Activated CD8-positive, alpha-beta memory T cell treated with anti-CD3 and anti-CD28 coated beads, Interleukin-2, amount 50 U/mL, for 4 hours (primary cell): ENCODE results near the gene MS4A15.
"Not testable (repeated sequence)": the region's sequence is repeated elsewhere in the genome, so short reads cannot be mapped to it uniquely, and the experiment has no call there.

ENCODE experiments used
- DNase-seq: peaks from one replicate; pipeline ENCODE4 v3.0.0-alpha.2; 2020

Gene MS4A15, protein sequence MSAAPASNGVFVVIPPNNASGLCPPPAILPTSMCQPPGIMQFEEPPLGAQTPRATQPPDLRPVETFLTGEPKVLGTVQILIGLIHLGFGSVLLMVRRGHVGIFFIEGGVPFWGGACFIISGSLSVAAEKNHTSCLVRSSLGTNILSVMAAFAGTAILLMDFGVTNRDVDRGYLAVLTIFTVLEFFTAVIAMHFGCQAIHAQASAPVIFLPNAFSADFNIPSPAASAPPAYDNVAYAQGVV

DNA sequence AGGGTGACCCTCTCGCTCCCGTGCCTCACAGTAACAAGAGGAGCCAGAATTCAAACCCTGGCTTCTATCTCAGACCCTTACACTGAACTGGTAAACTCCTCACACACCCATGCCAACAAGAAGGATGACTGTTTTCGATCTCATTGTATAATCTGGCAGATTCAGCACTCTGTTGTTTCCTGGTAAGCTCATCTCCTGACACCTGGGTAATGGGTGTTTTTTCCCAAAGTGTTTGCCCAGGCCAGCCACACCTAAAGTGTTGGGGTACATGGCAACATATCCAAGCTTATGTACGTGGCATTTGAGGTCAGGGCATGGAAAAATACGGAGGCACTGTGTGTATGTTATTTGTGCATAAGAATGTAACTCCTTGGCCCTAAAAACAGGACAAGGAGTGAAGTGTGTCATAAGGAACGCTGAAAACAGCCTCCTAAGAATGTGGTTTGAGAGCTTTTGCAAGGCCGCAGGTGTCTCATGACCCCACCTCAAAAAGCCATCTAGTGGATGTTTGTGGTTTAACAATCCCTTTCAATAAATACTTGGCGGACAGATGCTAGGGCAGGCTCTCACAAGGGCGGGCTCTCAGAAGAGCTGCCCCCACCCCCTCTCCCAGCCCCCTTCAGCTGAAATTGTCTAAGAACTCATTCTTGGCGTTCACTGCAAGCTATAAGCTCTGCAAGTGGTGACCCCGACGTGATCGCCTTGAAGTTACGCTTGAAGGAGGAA is at the start of gene MS4A15:
Gene MS4A15 (plus strand): TSS at position 561 of the 726 bp plus-strand sequence. CDS start 6,867 bp downstream, outside the sequence.
- no peak for DNase-seq

DNA sequence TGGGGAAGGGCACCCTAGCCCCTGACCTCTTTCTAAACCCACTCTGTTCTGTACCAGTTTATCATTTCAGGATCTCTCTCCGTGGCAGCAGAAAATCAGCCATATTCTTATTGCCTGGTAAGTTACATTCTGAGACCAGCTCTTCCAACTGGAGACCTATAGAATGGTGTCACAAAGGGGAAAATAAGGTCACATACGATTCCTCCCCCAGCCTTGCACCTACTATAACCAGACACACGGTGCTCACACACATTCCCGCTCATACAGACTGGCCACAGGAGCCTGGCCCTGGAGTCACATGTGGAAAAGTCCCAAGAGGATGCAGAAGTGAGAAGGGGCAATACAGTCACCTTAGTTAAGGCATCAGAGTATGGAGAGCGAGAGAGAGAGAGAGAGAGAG is 49.7 kb upstream of the MS4A15 start:
- DNase-seq = no peak

DNA sequence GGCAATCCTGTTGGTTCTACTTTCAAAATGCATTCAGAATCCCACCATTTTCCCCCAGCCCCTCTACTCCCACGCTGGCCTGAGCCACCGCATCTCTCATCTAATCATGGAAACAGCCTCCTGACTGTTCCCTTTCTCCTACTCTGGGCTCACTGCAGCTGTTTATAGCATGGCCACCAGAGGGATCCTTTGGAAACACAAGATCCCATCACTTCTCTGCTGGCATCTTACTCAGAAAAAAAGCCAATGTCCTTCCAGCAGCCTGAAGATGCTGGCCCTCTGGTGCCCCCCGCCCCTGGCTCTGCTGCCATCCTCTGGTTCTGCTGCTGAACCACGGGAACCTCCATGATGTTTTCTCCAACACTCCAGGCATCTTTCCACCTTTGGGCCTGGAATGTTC is 46.2 kb upstream of the MS4A15 start:
- DNase-seq = no peak

DNA sequence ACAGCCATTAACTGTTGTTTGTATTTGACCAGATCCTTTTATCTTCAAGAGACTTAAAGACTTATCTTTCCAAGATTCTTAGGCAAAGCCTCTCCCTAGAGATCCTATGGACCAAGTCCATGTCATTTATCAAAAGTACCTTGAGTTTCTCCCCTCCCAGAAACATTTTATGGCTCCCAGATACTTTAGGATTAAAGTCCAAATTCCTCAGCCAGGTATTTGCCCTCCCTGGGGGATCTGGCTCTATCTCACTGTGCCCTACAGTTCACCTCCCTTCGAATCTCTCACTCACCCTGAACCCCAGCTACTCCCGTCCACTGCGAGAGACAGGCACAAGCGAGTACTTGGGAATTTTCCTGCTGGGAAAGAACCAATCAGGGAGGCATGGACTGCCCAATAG is 45.4 kb upstream of the MS4A15 start:
- DNase-seq = no peak

DNA sequence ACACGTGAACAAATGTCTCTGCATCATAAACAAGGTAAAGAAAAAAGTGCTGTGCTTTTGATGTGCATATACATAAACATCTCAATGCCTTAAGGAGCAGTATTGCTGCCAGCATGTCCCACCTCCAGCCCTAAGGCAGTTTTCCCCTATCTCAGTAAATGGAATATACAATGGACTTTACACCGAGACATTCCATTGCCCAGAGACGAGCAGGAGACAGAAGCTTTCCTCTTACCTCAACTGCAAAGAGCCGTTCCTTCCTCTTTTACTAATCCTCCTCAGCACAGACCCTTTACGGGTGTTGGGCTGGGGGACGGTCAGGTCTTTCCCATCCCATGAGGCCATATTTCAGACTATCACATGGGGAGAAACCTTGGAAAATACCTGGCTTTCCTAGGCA is 43.2 kb upstream of the MS4A15 start:
- DNase-seq = not testable (repeated sequence)

DNA sequence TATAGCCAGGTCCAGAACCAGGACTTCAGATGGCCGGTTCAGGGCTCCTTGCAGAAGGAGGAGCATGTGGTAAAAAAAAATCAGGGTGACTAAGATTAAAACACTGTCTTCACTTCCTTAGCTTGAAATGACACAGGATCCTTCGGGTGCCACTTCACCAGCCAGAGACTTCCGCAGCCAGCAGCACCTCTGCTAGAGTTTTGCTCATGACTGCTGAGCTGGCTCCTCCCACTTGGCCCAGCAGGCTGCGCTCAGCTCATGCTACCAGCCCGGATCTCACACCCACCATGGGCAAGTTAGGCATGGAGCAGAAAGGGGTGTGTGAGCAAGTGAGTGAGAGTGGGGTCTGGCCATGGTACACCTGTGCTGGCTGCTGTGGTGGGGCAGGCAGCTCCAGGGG is 38.7 kb upstream of the MS4A15 start:
- no peak for DNase-seq

DNA sequence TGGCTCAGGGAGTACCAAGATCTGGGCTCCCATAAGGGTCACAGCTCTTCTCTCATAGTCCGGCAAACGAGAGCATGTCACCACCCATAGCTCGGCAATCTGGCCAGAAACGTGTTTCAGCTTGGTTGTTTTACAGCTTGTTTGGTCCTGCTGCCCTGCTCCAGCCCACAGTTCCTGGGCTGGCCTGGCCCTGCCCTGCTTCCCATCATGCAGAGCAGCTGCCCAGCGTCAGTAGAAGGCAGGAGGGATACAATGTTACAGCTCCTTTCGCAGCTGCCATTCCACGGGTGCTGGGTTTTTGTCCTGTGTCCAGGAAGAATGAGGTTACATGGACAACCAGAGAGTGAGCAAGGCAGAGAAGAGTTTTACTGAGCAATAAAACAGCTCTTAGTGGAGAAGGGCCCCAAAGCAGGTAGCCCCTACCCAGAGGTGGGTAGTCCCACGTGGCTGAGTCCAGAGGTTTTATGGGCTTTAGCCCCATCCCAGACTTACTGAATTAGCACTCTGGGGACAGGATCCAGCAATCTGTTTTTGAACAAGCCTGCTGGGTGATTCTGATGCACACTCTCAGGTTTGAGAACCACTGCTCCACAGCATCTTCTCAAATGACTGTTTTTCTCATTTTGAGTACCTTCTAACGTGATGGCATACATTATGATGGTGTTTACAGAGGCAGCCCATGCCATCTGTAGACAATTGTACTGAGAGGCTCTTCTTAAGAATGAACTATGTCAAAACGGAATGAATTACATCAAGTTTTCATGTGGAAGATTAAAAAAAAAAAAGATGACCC is 37.9 kb upstream of the MS4A15 start:
- no peak for DNase-seq

DNA sequence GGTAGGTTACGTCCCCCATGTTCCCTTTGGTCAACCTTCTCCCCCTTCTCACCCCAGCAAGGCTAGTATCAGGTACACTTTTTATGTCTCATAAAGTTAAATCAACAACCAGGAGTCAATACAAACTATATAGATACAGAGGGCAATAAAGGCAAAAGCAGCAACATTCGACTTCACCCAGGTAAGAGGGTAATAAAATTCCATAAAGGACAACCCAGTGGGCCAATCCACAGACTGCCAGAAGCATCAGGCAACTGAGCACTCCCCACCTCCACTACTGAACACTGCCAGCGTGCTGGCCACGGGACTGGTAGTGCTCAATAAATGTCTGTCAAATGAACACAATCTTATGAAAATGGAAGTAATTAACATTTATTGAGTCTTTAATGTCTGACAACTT is 37.3 kb upstream of the MS4A15 start:
- DNase-seq = no peak

DNA sequence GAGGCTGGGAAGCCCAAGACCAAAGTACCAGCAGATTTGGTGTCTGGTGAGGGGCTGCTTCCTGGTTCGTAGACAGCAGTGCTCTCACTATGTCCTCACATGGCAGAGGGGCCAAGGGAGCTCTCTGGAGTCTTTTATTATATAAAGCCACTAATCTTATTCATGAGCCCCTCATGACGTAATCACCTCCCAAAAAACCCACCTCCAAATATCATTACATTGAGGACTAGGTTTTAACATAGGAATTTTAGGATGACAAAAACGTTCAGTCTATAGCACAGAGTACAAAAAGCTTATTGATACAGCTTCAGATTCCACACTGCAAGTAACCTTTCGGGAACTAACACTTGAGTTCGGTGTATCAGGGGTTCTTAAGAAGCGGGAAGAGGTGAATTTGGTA is 36.2 kb upstream of the MS4A15 start:
- no peak for DNase-seq

DNA sequence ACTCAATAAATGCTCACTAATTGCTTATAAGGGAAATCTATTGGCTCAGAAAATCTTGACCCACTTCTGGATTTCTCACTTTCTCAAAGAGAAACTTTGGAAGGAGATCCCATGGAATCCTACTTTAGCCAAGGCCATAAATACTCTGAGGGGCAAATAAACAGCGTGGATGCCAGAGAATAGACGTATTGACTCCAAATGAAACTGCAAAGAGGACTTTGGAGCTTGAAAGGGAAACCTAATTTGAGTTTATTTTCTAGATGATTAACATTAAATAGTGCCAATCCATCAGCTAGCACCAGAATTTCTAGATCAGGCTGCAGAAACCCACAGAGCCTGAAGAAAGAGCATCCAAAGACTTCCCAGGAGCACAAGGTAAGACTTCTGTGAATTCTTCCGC is 32.2 kb upstream of the MS4A15 start, which contains the start of gene MS4A18:
Gene MS4A18 (plus strand): TSS at position 301 of the 400 bp plus-strand sequence.
- DNase-seq = no peak

DNA sequence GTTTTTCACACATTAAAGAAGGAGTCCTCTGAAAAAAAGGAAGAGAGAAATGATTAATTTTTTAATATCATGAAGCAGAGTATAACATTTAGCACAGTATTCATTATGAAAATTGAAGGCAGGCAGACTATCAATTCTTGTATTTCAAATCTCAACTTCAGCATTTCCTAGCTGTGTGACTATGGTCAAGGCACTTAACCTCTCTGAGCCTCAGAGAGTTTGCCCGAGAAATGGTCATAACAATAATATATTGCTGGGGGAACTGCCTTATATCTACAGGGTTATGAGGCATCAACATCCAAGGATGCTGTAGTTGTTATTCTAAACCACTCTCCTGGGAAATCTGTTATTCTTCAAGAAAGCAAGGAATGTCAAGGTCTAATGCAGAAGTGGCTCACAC is 31.1 kb upstream of the MS4A15 start:
- DNase-seq = no peak

DNA sequence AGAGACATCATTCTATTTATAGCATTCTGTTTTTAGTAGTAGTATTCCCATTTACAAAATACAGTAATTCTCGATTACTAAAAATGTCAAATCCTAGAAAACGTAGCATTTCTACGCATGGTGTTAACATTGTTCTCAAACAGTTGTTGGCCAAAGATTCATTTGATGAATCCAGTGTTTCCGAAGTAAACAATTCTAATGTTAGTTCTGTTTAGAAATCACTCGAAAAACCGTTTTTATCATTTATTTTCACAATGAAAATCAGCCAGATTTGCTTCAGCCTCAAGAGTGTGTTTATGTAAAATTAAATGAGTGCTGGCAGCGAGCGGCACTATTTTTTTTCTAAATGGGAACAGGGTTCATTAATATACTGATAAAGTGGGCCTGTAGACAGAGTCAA is 25.1 kb upstream of the MS4A15 start:
- DNase-seq = no peak

DNA sequence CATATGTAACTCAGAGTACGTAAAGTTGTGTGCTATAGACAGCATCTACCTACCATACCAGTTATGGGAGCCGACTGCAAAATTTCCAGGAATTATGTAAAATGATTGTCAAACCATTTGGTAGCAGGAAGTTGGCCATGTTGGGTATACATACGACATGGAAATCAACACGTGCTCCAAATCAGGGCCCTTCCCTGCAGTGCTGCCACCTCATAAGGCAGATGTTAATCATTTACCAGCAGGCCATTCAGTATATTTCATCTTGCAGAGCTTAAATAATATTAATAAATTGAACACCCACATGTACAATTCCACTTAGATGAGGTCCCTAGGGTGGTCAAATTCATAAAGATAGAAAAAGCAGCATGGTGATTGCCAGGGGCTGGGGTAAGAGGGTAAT is 22.4 kb upstream of the MS4A15 start:
- no peak for DNase-seq

DNA sequence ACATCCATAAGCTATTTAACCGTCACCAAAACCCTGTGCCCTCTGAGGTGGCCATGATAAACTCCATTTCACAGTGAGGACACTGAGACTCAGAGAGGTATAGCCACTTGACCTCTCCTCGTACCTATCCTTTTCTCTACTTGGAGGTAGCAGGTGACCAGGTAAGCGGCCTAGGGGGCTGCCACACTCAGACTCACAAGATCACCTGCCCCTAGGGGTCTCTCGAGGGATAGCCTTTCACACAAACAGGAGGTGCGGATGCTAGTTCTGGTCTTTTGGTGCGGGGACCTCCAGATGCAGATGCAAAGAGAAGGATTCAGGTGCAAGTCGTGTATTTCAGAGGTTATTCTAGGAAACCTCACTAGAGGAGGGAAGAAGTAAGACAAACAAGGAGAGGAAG is 17.6 kb upstream of the MS4A15 start:
- DNase-seq = no peak

DNA sequence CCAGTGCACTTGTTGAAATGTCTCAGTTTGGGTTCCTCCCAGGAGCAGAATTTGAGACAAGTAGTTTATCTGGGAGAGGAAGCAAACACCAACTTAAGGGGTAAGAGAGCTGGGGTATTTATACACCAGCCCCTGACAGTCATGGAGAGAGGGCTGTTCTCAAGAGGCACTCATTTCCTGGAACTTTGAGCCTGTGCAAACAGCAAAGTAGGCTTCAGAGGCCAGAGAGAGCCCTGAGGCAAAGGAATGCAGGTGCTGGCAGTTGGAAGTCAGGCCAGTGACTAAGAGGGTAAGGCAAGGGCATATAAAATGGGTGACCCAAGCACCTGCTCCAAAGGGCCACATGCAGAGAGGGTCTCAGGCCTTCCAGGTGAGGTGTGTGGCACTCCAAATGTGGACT is 16.1 kb upstream of the MS4A15 start:
- DNase-seq = no peak

DNA sequence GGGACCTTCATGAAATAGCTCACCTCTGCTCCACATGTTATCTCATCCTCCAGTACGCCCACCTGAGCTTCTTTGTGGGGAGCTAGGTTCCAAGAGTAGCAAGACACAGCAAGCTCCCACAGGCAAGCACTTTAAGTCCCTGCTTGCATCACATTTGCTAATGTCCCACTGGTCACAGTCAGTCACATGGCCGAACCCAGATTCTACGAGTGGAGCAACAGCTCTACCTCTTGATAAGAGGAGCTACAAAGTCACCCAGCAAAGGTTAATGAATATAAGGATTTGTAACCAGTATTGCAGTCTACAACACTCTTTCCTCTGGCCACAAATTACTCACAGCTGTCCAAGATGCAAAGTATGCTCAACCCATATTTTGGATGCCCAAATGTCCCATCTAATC is 15.2 kb upstream of the MS4A15 start:
- DNase-seq = no peak

DNA sequence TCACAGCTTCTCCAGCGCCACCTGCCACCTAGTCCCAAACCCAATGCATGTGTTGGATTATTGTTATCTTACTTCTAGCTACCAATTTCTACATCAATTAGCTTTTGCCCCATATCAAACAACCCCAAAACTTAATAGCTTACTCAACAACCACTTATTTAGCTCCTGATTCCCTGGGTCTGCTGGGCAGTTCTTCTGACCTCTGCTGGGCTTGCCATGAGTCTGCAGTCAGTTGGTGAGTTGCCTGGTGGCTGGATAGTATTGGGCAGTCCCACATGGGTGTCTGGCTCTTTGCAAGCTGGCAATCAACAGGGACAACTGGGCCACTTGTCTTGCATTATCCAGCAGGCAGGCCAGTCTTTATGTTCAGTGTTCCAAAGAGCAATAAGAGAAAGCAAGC is 13.6 kb upstream of the MS4A15 start:
- no peak for DNase-seq

DNA sequence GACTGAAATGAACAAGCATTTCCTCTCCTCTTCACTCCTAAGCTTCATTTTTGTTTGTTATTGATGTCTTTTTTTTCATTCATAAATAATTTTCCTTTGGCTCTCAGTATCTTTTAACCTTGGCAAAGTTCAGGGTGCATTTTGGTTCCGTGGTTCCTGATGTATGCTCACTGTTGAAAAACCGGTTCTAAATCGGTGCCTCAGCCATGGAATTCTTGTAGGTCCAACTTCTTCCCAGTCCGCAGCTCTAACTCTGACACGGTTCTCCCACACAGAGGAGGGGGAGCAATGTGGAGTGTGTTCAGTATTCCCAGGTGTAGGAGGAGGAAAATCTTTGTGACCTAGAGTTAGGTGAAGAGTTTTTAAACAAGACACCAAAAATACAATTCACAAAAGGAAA is 12.6 kb upstream of the MS4A15 start:
- no peak for DNase-seq

DNA sequence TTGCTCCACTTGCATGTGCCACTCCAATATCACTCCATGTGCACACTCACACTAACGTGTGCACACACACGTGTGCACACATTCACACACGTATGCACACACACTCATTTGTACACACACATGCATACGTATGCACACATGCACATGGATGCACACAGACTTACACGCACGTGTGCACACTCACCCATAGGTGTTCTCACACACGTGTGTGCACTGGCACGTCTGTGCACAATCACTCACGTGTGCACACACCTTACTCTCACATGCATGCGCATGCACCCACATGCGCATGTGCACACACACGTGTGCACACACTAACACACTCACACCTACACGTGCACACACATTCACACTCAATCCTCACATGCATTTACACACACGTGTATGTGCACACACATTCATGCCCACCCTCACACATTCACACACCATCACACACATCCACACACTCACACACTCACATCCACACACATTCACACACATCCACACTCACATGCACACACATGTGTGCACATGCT is 9.3 kb upstream of the MS4A15 start:
- no peak for DNase-seq

DNA sequence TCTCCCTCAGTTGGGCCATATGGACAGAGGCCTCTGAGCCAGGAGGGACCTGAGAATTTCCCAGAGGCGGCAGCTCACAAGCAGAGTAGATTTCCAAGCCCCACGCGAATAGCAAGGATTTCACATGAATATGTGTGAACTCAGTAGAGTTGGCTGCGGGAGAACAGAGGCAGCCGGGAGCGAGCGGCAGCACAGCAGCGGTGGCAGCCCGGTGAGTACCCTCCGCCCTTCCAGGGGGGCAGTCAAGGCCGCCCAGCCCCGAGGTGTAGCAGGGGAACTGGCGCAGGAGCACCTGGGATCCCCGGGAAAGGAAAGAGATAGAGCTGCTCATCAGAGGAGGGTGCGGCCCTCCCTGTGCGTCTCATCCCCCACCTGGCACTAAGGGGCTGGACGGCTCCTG is 8.4 kb upstream of the MS4A15 start:
- DNase-seq = no peak

DNA sequence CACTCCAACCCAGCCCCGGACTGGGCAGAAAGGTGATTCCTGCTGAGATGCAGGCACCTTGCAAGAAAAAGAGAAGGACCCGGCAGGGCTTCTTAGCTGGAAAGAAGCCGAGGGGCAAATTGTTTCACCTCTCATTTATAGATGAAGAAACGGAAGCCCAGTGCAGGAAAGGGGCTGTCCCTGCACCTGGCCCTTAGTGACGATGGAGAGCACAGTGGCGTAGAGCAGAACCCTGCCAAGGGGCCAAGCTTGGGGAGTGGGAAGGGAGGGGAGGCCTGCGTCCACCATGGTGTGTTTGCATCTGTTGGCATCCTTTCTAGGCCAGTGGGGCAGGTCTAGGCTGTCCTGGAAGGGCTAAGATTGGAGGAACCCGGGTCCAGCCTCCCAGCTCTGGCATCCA is 7.8 kb upstream of the MS4A15 start:
- no peak for DNase-seq

DNA sequence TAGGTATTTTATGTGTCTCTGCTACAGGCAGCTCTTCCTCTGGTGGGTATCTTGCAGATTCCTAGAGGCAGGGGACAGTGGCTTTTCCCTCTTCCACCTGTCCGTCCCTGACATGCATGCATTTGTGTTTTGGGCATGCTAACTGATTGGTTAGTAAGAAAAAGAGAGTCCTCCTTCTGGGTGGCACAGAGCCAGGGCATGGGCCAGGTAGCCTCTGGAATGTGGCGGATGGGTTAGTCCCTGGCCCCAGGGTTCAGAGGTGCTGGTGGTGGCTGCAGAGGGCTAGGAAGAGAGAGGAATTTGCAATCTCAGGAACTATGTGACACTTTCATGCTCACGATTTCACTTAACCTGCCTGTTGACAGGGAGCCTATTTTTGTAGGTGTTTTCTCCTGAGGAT is 5.8 kb upstream of the MS4A15 start:
- no peak for DNase-seq

DNA sequence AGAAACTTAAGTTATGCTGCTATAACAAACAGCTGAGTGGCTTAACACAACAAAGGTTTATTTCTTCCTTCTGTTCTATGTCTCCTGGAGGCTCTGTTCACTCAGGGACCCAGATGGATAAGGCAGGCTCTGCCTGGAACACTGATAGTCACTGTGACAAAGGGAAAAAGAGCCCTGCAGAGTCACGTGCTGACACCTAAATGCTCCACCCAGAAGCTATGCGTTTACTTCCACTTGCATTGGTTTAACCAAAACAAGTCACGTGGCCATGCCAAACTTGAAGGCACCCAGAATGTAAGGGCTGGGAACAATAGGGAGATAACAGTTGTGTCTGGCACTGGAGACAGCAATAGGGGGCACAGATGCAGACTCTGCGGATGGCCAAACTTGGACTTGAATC is 3.4 kb upstream of the MS4A15 start:
- no peak for DNase-seq

DNA sequence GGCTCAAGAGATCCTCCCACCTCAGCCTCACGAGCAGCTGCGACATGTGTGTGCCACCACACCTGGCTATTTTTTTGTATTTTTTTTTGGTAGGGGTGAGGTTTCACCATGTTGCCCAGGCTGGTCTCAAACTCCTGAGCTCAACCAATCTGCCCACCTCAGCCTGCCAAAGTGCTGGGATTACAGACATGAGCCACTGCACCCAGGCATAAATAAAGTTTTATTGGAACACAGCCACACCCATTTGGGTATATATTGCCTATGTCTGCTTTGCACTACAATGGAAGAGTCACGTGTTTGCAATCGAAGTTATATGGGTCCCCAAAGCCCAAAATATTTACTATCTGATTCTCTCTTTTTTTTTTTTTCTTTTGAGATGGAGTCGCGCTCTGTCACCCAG is 1.8 kb upstream of the MS4A15 start:
- no peak for DNase-seq
